Right atrium auricular region (tissue), 2 donors: Measurements from ENCODE around the gene INPP4B. TPM values are rescaled to one million over a fixed set of nuclear protein-coding genes. Genes with fewer than 3 reads are reported as not detected.

ENCODE experiments used
- DNase-seq: peaks from one replicate; pipeline ENCODE4 v3.0.0-alpha.2; 2019; ENCODE audit warnings: low spot score
- H3K27ac ChIP-seq, 2 donors: fragments of 200-600 bp; sonication (generic); 1 replicate in 1 of 2; 2 replicates in 1 of 2; pipeline ENCODE4 v1.5.1; 2016 to 2019
- H3K27me3 ChIP-seq, 2 donors: fragments of 200-600 bp; sonication (generic); one replicate each; pipeline versions ENCODE4 v1.5.1 to v1.6.0; 2017 to 2019
- H3K36me3 ChIP-seq: fragments of 200-600 bp; sonication (generic); one replicate; pipeline ENCODE4 v1.5.1; 2016
- H3K4me1 ChIP-seq, 2 donors: fragments of 200-600 bp; sonication (generic); one replicate each; pipeline versions ENCODE4 v1.5.1 to v1.6.0; 2017 to 2019
- H3K4me3 ChIP-seq, 2 donors: fragments of 200-600 bp; sonication (generic); 1 replicate in 1 of 2; 2 replicates in 1 of 2; pipeline ENCODE4 v1.5.1; 2017 to 2019; ENCODE audit warnings: mild to moderate bottlenecking in 1 of 2, moderate library complexity in 1 of 2
- H3K9me3 ChIP-seq, 2 donors: fragments of 200-600 bp; sonication (generic); one replicate each; pipeline ENCODE4 v1.5.1; 2019
- CTCF ChIP-seq, 2 donors: fragments of 200-600 bp; sonication (generic); IDR thresholded peaks; one replicate each; pipeline ENCODE4 v1.5.1; 2019; ENCODE audit warnings: antibody characterized with exemption in 2 of 2
- total RNA-seq, 2 donors: library from RNA; depleted of rRNA; stranded (reverse); fragments of >200 nt; gene quantifications; one replicate each; pipeline ENCODE4 v1.1.0, GENCODE V29; 2016

Gene INPP4B
- total RNA-seq, 2 donors from 2014 or later: 14.8 to 15.3 TPM

- no peaks in the 10 kb centered on the region for H3K36me3 ChIP-seq
- no peaks in the 10 kb centered on the region for H3K27me3 ChIP-seq
- no peak for TF ChIP-seq CTCF (IDR thresholded peaks at IDR 0.05)
- H3K4me1 ChIP-seq: no peaks in the 10 kb centered on the region
- H3K9me3 ChIP-seq: peaks cover 0 to 4% of the 10 kb centered on the region in 2 donors
- H3K4me3 ChIP-seq: no peak overlapping the region
- no peak overlapping the region for H3K27ac ChIP-seq
- DNase-seq: no peak
Observed at GRCh38 chr4:142585411-142585810, 260.7 kb downstream of the INPP4B start.

DNA sequence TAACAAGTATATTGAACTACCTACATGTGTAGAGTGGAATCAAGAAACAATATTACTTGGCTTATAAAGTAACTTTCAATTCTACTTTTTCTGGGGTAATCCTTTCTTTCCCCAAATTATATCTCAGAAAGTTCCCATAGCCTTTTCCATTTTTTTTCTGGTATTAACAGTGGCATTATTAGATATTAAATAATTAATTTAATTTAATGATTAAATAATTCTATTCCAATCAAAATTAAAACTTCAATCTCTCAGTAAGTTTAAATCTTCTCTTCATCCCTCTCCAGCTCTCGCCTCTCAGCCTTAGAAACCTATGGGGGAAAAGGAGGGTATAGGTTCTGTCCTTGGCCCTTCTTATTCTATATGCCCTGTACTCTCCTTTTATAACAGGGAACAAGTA is 262.4 kb downstream of the INPP4B start:
- no peaks in the 10 kb centered on the region for H3K4me1 ChIP-seq
- TF ChIP-seq CTCF (IDR thresholded peaks at IDR 0.05): no peak
- H3K4me3 ChIP-seq: no peak overlapping the region
- H3K27me3 ChIP-seq: no peaks in the 10 kb centered on the region
- no peaks in the 10 kb centered on the region for H3K36me3 ChIP-seq
- H3K9me3 ChIP-seq: no peaks in the 10 kb centered on the region
- DNase-seq: no peak
- H3K27ac ChIP-seq: no peak overlapping the region

- no peak for DNase-seq
- Histone ChIP-seq H3K27ac (no peak overlapping the region), H3K36me3 (no peaks in the 10 kb centered on the region), H3K4me3 (no peak overlapping the region), H3K4me1 (no peaks in the 10 kb centered on the region), H3K9me3 (no peaks in the 10 kb centered on the region), H3K27me3 (no peaks in the 10 kb centered on the region)
- no peak for TF ChIP-seq CTCF (IDR thresholded peaks at IDR 0.05)
Observed at GRCh38 chr4:142582340-142582739, 263.8 kb downstream of the INPP4B start.

GRCh38 chr4:142581881-142582280 is 264.2 kb downstream of the INPP4B start:
- Histone ChIP-seq H3K9me3 (no peaks in the 10 kb centered on the region), H3K27ac (no peak overlapping the region), H3K4me3 (no peak overlapping the region), H3K36me3 (no peaks in the 10 kb centered on the region), H3K27me3 (no peaks in the 10 kb centered on the region), H3K4me1 (no peaks in the 10 kb centered on the region)
- no peak for TF ChIP-seq CTCF (IDR thresholded peaks at IDR 0.05)
- no peak for DNase-seq

- Histone ChIP-seq H3K4me1 (no peaks in the 10 kb centered on the region), H3K36me3 (no peaks in the 10 kb centered on the region), H3K9me3 (no peaks in the 10 kb centered on the region), H3K27me3 (no peaks in the 10 kb centered on the region), H3K4me3 (no peak overlapping the region), H3K27ac (no peak overlapping the region)
- no peak for TF ChIP-seq CTCF (IDR thresholded peaks at IDR 0.05)
- DNase-seq: no peak
Observed at GRCh38 chr4:142579443-142579842, 266.7 kb downstream of the INPP4B start.

GRCh38 chr4:142574306-142574705 is 271.8 kb downstream of the INPP4B start:
- no peaks in the 10 kb centered on the region for H3K27me3 ChIP-seq
- TF ChIP-seq CTCF (IDR thresholded peaks at IDR 0.05): no peak
- no peaks in the 10 kb centered on the region for H3K36me3 ChIP-seq
- H3K27ac ChIP-seq: no peak overlapping the region
- H3K4me3 ChIP-seq: no peak overlapping the region
- no peaks in the 10 kb centered on the region for H3K4me1 ChIP-seq
- DNase-seq: no peak
- no peaks in the 10 kb centered on the region for H3K9me3 ChIP-seq
